ENCODE data around the gene CORO6. TPM values are rescaled to one million over a fixed set of nuclear protein-coding genes. Genes with fewer than 3 reads are reported as not detected.

CORO6 gene
- total and polyA plus RNA-seq, 12 donors, result 53.2 to 262 (median 90.9) TPM

GRCh38 chr17:29596811-29597210 is 25.9 kb downstream of the CORO6 start:
- 54 to 62% methylated on average over 9 of the region's 9 CpGs for WGBS, 2 donors
- no peaks in the 10 kb centered on the region for H3K9me3 ChIP-seq
- peaks cover 0 to 15% (median 0%) of the 10 kb centered on the region in 7 donors for H3K27me3 ChIP-seq
- intact Hi-C loops (cut with DNase I), result no loop called here
- ATAC-seq, result peak in 6 of 8 donors; percentile 23 to 73 (median 46)
- no peak overlapping the region for H3K4me3 ChIP-seq
- H3K4me1 ChIP-seq, result peaks cover 6 to 57% (median 35%) of the 10 kb centered on the region in 9 donors
- DNase-seq, result peak in 1 of 2 donors; percentile 54
- no peaks in the 10 kb centered on the region for H3K36me3 ChIP-seq
- TF ChIP-seq CTCF (IDR thresholded peaks at IDR 0.05), result no peak
- peak overlapping the region in 1 of 10 donors; percentile 28 for H3K27ac ChIP-seq

DNA sequence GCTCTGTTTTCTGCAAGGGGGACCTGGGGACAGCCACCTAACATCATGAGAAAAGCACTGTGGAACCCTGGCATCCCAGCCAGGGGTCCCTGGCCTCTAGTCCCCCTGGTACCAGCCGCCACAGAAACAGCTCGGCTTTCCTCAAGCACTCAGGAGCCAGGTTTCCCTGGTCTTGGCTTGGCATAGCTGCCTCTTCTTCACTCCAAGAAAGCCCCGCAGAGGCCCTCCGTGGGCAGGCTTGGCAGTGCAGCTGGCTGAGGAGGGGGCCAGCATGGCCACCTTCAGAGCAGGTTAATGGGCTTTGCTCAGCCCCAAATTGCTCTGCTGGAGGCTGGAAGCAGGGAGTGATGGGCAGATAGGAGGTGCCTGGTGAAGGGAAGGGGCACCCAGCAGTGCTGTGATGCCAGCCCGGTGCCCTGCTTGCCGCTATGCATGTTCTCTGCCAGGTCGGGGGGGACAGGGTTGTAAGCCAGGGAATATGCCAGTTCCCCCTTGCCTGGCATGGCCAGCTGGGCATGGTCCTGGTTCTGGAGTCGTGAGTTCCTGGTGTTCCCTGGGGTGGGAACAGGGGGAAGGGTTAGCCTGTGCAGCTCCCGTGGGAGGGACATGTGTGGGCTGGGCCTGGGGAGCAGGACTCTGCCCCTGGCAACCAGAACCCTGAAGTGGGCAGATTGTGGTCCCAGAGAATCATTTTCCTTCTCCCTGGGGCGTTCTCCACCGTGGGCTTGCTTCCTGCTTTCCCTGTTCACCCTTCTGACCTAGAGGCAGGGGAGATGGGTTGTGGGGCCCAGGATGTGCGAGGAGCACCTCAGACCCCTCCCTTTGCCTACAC is 26.6 kb downstream of the CORO6 start:
- 76 to 87% methylated on average over 12 of the region's 12 CpGs for WGBS, 2 donors
- Histone ChIP-seq H3K4me1 (peaks cover 8 to 64% (median 42%) of the 10 kb centered on the region in 9 donors), H3K9me3 (no peaks in the 10 kb centered on the region), H3K36me3 (no peaks in the 10 kb centered on the region), H3K27ac (peak overlapping the region in 1 of 10 donors; percentile 14), H3K27me3 (peaks cover 0 to 15% (median 0%) of the 10 kb centered on the region in 7 donors), H3K4me3 (no peak overlapping the region)
- intact Hi-C loops (cut with DNase I), result no loop called here
- ATAC-seq, result no peak
- no peak for TF ChIP-seq CTCF (IDR thresholded peaks at IDR 0.05)
- peak in 1 of 2 donors; percentile 3 for DNase-seq

DNA sequence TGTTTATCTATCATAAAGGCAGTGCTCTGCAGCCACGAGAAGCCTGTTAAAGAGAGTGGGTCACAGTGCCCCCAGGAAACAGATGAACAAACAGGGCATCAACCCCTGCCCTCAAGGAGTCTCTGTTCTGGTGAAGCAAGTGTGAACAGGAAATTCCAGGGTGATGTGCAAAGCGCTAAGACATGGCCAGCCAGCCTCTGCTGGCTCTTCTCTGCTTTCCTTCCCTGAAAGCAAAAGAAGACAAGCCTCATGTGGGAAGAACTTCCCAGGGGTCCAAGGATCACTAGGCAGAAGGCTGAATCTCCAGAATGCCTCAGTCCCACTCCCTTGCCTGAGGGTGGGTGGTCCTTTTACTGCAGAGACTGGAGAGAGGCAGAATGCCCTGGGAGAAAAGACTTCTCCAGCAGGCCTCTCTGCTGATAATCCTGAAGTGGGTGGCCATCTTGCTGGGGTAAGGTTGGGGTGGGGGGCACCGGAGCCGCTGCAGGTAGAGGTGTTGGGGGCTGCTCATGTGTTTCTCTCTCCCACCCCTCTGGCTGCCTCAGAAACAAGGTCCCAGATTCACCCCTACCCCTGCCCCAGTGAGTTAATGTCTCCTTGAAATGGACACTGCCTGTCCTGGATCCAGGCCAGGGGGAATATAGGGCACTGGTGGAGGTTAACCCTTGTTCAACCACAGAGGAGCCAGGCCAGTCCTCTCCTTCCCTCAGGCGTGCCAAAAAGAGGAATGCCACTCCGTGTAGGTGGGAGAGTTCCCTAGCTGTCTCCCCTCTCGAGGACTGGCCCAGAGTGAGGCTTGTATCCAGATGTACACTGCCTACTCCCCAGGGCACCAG is 27.4 kb downstream of the CORO6 start:
- H3K27me3 ChIP-seq, result peaks cover 0 to 15% (median 0%) of the 10 kb centered on the region in 7 donors
- H3K4me3 ChIP-seq, result no peak overlapping the region
- no peak overlapping the region for H3K27ac ChIP-seq
- peaks cover 16 to 72% (median 50%) of the 10 kb centered on the region in 9 donors for H3K4me1 ChIP-seq
- intact Hi-C loops (cut with DNase I), result no loop called here
- no peak for TF ChIP-seq CTCF (IDR thresholded peaks at IDR 0.05)
- H3K36me3 ChIP-seq, result no peaks in the 10 kb centered on the region
- DNase-seq, result no peak
- 84% methylated on average over 7 of the region's 7 CpGs for WGBS, 2 donors
- ATAC-seq, result no peak
- no peaks in the 10 kb centered on the region for H3K9me3 ChIP-seq

DNA sequence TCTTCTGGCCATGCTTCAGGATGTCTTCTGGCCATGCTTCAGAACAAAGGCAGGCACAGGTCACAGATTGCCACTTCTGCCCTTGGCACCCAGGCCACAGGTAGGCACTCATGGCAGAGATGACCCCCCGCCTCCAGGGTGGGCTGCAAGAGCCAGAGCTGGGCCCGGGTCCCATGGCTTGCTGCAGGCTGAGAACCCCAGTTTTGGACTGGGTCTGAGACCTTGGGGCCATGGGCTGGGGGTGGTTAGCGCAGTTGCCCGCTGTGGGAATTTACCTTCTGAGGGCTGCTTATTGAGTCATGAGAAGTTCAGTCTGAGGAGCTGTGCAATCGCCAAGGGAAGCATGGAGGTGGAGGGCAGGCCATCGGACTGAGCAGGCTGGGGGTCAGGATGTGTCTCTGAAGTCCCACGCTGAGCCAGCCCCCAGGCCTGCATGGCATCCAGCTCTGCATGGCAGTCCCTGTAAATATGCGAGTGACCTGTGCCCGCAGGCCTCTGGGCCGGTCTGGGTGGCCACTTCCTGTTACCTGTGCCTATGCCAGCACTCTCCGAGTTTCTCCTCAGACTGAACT is 28.1 kb downstream of the CORO6 start:
- DNase-seq, result peak in 1 of 2 donors; percentile 5
- 92 to 94% methylated on average over 11 of the region's 11 CpGs for WGBS, 2 donors
- Histone ChIP-seq H3K36me3 (no peaks in the 10 kb centered on the region), H3K4me1 (peaks cover 18 to 79% (median 56%) of the 10 kb centered on the region in 9 donors), H3K27ac (no peak overlapping the region), H3K4me3 (peak overlapping the region in 4 of 10 donors; percentile 65 to 75 (median 72)), H3K27me3 (peaks cover 0 to 15% (median 0%) of the 10 kb centered on the region in 7 donors), H3K9me3 (no peaks in the 10 kb centered on the region)
- TF ChIP-seq CTCF (IDR thresholded peaks at IDR 0.05), result peak in 1 of 9 donors; percentile 6
- ATAC-seq, result no peak
- intact Hi-C loops (cut with DNase I), result no loop called here
